HG03095 (cell line): ENCODE data around the gene ENPP1.
A peak's percentile ranks its signal among the peaks of the same experiment; 100 is the strongest.
"Not testable (repeated sequence)": the region's sequence is repeated elsewhere in the genome, so short reads cannot be mapped to it uniquely, and the experiment has no call there.

Experiments
- ATAC-seq: cut with Tn5 transposase; IDR thresholded peaks from one replicate; pipeline ENCODE4 v1.9.1; 2021; ENCODE audit warnings: moderate library complexity; ENCODE audit not compliant: unreplicated experiment

Gene ENPP1

GRCh38 chr6:131911951-131912350 lies 104.1 kb downstream of the ENPP1 start:
- no peak for ATAC-seq

GRCh38 chr6:131914234-131914633 lies 106.4 kb downstream of the ENPP1 start:
- no peak for ATAC-seq

- ATAC-seq, result peak; percentile 74
Observed at GRCh38 chr6:131914967-131915751, 107.3 kb downstream of the ENPP1 start.

- not testable (repeated sequence) for ATAC-seq
Observed at GRCh38 chr6:131916091-131916796, 108.4 kb downstream of the ENPP1 start.

GRCh38 chr6:131916847-131917246 lies 109.0 kb downstream of the ENPP1 start:
- no peak for ATAC-seq

- ATAC-seq, result no peak
Observed at GRCh38 chr6:131917318-131917717, 109.5 kb downstream of the ENPP1 start.

GRCh38 chr6:131917763-131918649 lies 110.2 kb downstream of the ENPP1 start:
- ATAC-seq, result no peak

- ATAC-seq, result no peak
Observed at GRCh38 chr6:131918650-131919355, 111.0 kb downstream of the ENPP1 start.

GRCh38 chr6:131920656-131921055 lies 112.8 kb downstream of the ENPP1 start:
- ATAC-seq, result no peak

GRCh38 chr6:131923356-131923755 lies 115.5 kb downstream of the ENPP1 start:
- ATAC-seq, result no peak

GRCh38 chr6:131924881-131925474 lies 117.2 kb downstream of the ENPP1 start:
- ATAC-seq, result no peak

GRCh38 chr6:131929264-131929663 lies 121.4 kb downstream of the ENPP1 start:
- ATAC-seq, result no peak

- no peak for ATAC-seq
Observed at GRCh38 chr6:131929976-131930375, 122.2 kb downstream of the ENPP1 start.

- no peak for ATAC-seq
Observed at GRCh38 chr6:131931063-131931750, 123.4 kb downstream of the ENPP1 start.

GRCh38 chr6:131936156-131936555 lies 128.3 kb downstream of the ENPP1 start:
- ATAC-seq, result no peak

GRCh38 chr6:131937226-131937625 lies 129.4 kb downstream of the ENPP1 start:
- ATAC-seq, result no peak

GRCh38 chr6:131937703-131938631 lies 130.1 kb downstream of the ENPP1 start:
- no peak for ATAC-seq
